Measurements from ENCODE around the gene UBE2F. TPM values are rescaled to one million over a fixed set of nuclear protein-coding genes. Genes with fewer than 3 reads are reported as not detected.

Gene UBE2F
- total and polyA plus RNA-seq, 9 donors = 20.3 to 48.4 (median 23.8) TPM

DNA sequence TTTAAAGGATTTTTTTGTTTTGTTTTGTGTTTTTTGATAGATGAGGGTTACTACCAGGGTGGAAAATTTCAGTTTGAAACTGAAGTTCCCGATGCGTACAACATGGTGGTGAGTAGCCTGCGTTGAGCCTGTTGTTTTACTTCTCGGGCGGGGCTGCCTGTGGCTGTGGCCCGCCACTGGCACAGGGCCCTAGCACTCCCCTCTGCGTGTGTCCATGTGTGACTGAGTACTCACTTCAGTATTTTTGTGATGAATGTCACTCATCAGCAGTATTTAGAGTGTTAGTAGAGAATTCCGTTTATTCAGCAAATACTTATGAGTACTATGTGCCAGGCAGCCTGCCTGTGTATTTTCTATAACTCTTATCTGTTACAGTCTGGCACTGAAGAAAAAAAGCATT, 49.7 kb downstream of the UBE2F start:
- no peaks in the 10 kb centered on the region for H3K9me3 ChIP-seq
- DNase-seq = no peak
- intact Hi-C loops (cut with DNase I) = no loop called here
- 90 to 93% (median 92%) methylated on average over 8 of the region's 8 CpGs for WGBS, 3 donors
- TF ChIP-seq POLR2A (IDR thresholded peaks at IDR 0.05) (no peak), CTCF (IDR thresholded peaks at IDR 0.05) (no peak), EP300 (IDR thresholded peaks at IDR 0.05) (no peak)
- H3K27me3 ChIP-seq = no peaks in the 10 kb centered on the region
- no peaks in the 10 kb centered on the region for H3K4me1 ChIP-seq (ENCODE audit: insufficient read depth)
- no peak overlapping the region for H3K4me3 ChIP-seq
- no peak overlapping the region for H3K27ac ChIP-seq
- H3K36me3 ChIP-seq = no peaks in the 10 kb centered on the region

GRCh38 chr2:238019962-238020361, 53.1 kb downstream of the UBE2F start:
- no peak for TF ChIP-seq CTCF (IDR thresholded peaks at IDR 0.05)
- no peak for TF ChIP-seq POLR2A (IDR thresholded peaks at IDR 0.05)
- TF ChIP-seq EP300 (IDR thresholded peaks at IDR 0.05) = no peak
- Histone ChIP-seq H3K9me3 (no peaks in the 10 kb centered on the region), H3K4me1 (ENCODE audit: insufficient read depth) (no peaks in the 10 kb centered on the region), H3K27me3 (no peaks in the 10 kb centered on the region), H3K27ac (no peak overlapping the region), H3K4me3 (no peak overlapping the region), H3K36me3 (no peaks in the 10 kb centered on the region)
- intact Hi-C loops (cut with DNase I) = no loop called here
- WGBS, 3 donors = 86 to 90% (median 90%) methylated on average over 2 of the region's 2 CpGs
- DNase-seq = no peak

DNA sequence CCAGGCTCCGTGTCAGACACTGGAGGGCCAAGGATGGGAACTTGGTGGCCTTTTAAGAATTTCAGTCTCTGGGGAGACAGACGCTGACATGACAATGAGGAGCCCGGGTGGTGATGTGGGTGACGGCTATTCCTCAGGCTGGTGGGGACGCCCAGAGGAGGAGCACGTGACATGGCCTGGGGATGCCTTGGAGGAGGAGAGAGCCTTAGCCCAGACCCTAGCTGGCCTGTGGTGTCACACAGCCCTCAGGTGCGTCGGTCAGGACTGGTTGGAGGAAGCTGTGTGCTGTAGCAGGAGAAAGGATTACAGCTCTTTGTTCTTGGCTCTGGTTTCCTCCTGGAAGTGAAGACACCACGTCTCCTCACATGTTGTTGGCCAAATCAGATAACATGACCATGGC, 54.0 kb downstream of the UBE2F start:
- no peaks in the 10 kb centered on the region for H3K4me1 ChIP-seq (ENCODE audit: insufficient read depth)
- WGBS, 3 donors = 90 to 95% (median 92%) methylated on average over 9 of the region's 9 CpGs
- DNase-seq = no peak
- H3K36me3 ChIP-seq = no peaks in the 10 kb centered on the region
- TF ChIP-seq POLR2A (IDR thresholded peaks at IDR 0.05) = no peak
- TF ChIP-seq CTCF (IDR thresholded peaks at IDR 0.05) = no peak
- TF ChIP-seq EP300 (IDR thresholded peaks at IDR 0.05) = no peak
- H3K27me3 ChIP-seq = no peaks in the 10 kb centered on the region
- H3K27ac ChIP-seq = no peak overlapping the region
- intact Hi-C loops (cut with DNase I) = no loop called here
- H3K4me3 ChIP-seq = no peak overlapping the region
- H3K9me3 ChIP-seq = no peaks in the 10 kb centered on the region

DNA sequence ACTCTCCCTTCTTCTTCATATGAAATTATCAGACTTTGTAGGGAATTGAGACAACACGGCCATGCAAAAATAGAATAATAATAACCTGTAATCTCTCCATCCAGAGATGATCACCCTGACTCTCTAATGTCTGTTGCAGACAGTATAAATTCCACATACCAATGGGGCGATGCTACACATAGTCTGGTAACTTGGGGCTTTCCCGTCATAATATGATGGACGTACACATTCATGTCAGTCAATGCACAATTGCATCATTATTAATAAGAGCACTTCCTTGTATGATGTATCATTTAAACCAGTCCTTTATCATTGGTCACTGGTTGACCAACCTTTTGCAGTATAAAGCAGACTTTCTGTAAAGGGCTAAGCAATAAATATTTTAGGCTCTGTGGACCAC, 54.5 kb downstream of the UBE2F start:
- Histone ChIP-seq H3K36me3 (no peaks in the 10 kb centered on the region), H3K27me3 (no peaks in the 10 kb centered on the region), H3K27ac (no peak overlapping the region), H3K4me3 (no peak overlapping the region), H3K4me1 (ENCODE audit: insufficient read depth) (no peaks in the 10 kb centered on the region), H3K9me3 (no peaks in the 10 kb centered on the region)
- WGBS, 3 donors = 91 to 95% (median 94%) methylated on average over 4 of the region's 4 CpGs
- no peak for DNase-seq
- intact Hi-C loops (cut with DNase I) = no loop called here
- TF ChIP-seq POLR2A (IDR thresholded peaks at IDR 0.05) (no peak), EP300 (IDR thresholded peaks at IDR 0.05) (no peak), CTCF (IDR thresholded peaks at IDR 0.05) (no peak)

Measured in ovary (tissue), 9 donors.